SIG-M5 (cell line): ENCODE measurements around the gene C22orf39.
A peak's percentile ranks its signal among the peaks of the same experiment; 100 is the strongest.
"Not testable (repeated sequence)": the region's sequence is repeated elsewhere in the genome, so short reads cannot be mapped to it uniquely, and the experiment has no call there.

Experiments
- DNase-seq: peaks from one replicate; lab custom pipeline; 2025; lab: John Stamatoyannopoulos, UW

The C22orf39 gene

DNA sequence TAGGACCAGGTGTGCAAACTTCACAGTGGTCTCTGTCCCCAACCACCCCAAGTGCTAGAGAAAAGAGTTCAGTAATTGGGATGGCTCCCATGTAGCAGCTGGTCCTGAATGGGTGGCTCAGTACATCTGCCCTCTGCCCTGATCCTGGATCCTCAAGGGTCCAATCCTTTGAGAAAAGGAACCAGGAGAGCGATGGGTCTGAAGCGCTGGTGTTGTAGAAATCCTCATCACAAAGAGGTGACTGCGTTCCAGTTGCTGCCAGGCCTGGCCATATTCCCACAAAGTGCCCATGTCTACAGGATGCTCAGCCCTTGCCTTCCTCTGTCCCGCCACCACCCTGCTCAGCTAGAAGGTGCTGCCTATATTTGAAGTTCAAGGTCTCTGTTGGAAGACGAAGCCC is 6.2 kb upstream of the C22orf39 start:
- no peak for DNase-seq

DNA sequence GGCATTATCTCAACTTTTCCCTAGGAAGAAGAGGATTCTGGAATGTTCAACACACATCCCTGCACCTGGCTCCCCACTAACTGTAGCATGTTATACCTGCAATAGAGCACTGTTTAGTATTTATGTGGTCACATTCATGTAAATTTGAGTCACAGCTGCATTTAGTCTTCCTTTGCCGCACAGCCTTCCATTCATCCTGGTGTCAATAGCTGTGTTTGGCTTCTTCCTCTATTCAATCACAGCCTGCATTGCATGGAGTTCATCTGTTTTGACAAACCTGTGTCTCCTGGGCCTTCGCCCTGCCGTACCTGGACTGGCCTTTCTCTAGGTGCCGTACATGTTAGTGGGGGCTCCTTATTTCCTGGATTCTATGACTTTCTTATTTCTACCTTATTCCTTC is 4.1 kb upstream of the C22orf39 start:
- no peak for DNase-seq

DNA sequence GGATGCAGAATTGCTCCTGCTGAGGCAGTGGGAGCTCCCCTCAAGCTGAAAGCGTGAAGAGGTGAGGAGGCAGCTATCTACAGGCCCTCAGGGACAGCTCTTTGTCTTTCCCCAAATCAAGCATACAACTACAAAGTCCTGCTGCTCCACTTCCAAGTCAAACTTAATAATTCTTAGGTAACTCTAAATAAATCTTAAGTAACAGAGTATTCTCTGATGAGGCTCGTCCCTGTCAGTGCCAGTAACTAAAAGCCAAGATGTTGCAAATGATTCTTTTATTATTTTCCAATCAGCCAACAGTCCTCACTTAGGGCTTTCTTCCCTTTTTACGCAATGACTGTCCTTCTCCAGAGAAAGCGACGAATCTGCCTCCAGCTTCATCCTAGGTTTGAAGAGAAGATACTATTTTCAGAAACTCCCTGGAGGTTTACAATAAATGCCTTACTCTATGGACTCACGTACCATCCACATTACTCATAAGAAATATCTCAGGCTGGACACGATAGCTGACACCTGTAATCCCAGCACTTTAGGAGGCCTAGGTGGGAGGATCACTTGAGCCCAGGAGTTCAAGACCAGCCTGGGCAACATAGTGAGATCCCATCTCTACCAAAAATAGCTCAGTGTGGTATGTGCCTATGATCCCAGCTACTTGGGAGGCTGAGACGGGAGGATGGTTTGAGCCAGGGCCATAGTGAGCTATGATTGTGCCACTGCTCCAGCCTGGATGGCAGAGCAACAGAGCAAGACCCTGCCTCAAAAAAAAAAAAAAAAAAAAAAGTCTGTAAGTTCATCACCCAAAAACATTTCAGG is 3.1 kb upstream of the C22orf39 start:
- DNase-seq: no peak

DNA sequence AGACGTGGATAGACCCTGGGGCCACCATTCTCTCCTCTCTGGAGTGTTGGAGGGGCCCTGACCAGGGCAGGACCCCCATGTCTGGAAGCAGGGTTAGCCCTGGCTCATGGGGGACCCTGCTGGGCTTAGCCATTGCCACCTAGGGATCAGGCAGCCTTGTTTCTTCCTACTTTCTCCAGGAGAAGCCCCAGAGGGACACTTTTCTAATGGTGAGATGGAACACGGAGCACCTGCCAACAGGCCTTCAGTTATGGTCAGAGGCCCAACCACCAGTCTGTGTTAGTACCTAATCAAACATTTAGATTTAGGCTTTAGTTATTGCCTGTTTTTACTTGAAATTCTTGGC is 1.9 kb upstream of the C22orf39 start:
- DNase-seq: no peak

DNA sequence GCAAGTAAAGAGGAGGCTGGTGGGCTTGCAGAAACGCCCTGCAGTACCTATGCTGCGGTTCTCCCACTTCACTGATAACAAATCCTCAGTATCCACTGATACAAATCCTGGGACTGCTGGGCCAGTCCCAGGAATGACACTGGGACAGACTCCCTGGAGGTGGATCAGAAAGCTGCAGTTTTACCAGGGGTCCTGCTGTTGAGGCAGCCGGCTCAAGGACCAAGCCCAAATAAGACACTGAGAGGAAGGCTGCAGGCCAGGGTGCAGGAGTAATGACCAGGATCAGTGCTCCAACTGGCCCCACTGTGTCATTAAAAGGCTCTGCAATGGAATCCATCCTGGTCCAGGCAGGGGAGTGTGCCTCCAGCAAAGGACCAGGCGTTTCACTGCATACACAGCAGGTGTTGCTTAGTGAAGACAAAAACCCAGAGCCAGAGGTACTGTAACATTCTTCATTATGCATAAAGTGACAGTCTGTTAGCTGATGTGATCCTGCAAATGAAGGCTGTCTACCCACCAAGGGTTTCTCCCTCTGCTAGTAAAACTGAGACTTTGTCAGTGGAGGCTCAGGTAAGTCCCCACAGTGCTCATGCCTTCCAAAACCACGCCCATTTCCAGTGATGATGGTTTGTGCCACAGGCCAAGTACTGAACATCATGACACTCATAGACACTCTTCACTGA is 1.4 kb upstream of the C22orf39 start:
- DNase-seq: no peak

DNA sequence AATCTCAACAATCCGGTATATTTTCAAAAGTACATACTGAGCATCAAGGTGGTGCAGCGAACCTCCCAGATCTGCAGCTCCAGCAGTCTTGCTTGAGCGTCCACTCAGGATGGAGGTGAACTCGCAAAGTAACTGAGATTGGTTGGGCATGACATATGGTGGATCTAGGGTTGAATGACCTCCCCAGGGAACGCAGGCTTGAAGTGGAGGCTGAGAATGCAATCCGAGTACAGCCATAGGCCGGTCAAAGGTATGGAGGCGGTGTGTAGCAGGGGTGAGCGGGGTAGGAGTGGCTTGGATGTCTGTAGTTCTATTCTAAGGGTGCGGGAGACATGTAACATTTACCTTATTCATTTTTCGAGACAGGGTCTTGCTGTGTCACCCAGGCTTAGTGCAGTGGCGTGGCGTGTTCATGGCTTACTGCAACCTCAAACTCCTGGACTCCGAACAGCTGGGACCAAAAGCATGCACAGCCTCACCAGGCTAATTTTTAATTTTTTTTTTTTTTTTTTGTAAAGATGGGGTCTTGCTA is 631 bp upstream of the C22orf39 start:
- no peak for DNase-seq

DNA sequence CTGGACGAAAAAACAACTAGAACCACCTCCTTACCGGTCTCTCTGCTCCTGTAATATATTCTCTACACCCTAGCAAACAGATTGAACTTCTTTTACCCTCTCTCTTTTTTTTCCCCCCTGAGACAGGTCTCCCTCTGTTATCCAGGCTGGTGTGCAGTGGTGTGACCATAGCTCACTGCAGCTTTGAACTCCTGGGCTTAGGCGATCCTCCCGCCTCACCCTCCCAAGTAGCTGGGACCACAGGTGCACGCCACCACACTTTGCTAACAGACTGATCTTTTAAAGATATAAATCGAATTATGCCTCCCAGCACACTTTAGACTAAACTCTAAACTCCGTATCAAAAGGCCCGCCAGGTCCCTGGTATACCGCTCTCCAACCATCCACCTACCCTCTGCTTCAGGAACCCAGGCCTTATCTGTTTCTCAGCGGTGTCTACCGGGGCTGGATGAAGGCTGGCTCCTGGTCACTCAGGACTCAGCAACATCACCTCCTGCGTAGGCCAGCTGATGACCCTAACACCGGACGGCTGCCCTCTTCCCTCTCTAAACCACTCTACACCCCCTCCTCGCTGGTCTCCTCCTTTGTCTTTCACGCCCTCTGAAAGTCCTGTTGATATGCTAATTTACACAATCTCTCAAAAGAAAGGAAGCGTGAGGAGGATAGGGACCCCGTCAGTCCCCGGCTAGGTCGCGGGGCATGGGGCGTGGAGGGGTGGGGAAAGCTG is 745 bp downstream of the C22orf39 start:
- DNase-seq: no peak

DNA sequence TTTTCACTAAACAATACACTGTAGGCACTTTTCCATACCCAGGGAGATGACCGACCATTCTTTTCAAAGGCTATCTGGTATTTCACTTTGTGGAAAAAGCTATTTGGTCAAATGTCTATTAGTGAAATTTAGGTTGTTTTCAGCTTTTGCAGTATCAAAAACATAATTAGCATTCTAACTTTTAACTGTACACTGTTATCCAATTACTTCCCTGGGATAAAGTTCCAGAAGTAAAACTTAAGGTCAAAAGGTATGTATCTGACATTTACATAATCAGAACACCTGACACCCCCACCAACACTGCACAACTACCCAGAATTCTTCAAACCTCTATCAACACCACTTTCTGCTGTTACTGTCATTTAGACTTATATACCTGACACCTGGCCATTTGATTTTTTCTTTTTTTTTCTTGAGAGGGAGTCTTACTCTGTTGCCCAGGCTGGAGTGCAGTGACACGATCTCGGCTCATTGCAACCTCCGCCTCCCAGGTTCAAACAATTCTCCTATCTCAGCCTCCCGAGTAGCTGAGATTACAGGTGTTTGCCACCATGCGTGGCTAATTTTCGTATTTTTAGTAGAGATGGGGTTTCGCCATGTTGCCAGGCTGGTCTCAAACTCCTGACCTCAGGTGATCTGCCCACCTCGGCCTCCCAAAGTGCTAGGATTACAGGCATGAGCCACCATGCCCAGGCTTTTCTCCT is 2.1 kb downstream of the C22orf39 start:
- DNase-seq: not testable (repeated sequence)

DNA sequence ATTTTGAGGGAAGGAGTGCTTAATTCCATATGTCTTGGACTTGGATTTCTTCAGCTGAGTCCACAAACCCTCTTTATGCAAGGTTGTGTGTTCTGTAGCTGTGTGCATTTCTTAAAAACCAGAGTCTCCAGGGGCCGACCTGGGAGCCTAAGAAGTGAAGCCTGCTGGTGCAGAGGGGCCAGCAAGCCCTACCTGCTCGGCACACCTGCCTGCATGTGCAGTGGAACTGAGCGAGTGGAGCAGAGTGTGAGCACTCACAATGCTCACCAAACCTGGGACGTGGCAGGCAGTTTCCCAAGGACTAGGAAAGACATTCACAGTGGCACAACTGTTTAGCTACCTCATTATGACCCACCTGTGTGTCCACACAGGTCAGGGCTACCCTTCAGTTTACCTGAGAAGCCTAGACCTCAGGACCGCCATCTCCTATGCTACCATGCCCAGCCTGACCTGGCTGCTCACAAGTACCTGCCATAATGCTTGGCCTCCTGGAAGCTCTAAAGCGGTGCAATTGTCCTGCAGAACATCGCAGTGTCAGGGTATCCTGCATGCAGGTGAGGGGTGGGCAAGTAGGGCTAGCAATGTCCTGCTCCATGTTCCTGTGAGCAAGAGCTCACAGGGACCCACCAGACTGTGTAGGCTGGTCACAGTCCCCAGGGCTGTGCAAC is 3.8 kb downstream of the C22orf39 start:
- no peak for DNase-seq

DNA sequence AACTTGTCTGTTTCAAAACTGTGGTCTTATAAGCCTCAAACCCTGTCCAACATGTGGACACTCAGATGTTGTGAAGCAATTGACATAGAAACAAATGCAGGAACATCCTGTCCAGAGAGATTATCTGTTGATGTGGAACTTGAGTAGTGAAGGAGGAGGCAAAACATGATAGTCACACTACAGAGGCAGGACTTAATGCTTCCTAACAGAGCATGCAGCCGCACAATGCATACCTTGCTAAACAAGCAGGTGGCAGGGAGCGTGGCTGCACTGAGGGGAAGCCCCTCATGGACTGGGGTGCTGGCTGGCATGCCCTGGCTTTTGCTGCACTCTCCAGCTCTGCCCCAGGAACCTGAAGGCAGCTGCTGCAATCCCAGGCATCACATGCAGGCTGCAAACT is 5.3 kb downstream of the C22orf39 start:
- no peak for DNase-seq

DNA sequence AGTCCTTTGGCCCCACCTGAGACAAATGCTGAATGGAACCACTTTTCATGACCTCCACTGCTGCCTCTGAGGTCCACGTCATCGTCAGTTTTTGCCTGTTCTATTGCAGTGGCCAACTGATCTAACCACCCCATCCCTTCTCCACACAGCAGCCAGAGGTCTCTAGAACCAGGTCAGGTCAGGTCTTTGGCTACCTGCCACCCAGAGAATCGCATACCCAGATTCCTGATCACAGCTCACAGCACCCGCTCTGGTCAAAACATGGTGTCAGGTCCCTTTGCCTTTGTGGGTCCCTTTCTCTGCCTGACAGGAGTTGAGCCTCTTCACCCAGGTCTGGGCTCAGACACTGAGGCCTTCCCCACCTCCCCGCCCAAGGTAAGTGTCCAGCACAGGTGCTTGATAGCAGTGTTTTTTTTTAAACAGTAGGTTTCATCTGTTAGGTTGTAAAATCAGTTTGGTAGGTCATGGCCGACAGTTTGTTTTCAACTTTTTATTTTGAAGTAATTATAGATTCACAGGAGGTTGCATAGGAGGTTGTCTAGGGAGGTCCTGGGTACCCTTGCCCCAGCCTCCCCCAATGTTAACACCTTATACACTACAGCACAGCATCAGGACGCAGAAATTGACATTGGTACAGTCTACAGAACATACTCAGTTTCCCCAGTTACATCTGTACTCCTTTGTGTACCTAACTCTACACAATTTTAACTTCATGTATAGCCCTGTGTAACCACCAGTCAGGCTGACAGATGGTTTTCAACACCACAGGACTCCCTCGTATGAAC is 6.9 kb downstream of the C22orf39 start:
- DNase-seq: no peak

DNA sequence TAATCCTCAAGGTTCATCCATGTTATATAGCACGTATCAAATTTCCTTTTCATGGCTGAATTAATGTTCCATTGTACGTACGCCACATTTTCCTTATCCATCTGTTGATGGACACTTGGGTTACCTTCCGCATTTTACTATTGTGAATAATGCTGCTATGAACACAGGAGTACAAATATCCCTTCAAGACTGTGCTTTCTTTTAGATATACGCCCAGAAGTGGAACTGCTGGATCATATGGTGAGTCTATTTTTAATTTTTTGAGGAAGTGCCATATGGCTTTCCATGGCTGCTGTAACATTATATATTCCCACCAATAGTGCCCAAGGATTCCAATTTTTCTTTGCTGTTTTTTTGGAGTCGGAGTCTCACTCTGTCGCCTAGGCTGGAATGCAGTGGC is 9.2 kb downstream of the C22orf39 start:
- no peak for DNase-seq

DNA sequence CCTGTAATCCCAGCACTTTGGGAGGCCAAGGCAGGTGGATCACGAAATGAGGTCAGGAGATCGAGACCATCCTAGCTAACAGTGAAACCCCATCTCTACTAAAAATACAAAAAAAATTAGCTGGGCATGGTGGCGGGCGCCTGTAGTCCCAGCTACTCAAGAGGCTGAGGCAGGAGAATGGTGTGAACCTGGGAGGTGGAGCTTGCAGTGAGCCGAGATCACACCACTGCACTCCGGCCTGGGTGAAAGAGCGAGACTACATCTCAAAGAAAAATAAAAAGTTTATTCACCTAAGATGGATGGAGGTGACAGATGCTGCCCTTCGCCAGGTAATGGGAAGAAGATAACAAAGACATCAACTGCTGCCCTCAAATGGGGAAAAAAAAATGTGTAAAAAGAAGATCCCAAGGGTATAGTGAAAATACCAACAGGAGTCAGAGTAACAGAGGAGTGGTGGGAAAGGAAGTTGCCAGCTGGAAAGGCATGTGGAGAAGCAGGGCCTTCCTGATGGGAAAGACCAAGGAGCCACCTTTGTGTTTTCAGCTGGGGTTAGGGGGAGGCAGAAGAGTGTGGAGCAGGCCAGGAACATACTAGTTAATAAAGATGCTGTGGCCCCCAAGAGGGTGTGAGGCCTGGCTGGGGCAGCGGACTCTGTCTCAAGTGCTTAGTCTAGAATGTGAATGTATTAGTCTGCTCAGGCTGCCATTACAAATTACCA is 10.9 kb downstream of the C22orf39 start:
- DNase-seq: not testable (repeated sequence)

DNA sequence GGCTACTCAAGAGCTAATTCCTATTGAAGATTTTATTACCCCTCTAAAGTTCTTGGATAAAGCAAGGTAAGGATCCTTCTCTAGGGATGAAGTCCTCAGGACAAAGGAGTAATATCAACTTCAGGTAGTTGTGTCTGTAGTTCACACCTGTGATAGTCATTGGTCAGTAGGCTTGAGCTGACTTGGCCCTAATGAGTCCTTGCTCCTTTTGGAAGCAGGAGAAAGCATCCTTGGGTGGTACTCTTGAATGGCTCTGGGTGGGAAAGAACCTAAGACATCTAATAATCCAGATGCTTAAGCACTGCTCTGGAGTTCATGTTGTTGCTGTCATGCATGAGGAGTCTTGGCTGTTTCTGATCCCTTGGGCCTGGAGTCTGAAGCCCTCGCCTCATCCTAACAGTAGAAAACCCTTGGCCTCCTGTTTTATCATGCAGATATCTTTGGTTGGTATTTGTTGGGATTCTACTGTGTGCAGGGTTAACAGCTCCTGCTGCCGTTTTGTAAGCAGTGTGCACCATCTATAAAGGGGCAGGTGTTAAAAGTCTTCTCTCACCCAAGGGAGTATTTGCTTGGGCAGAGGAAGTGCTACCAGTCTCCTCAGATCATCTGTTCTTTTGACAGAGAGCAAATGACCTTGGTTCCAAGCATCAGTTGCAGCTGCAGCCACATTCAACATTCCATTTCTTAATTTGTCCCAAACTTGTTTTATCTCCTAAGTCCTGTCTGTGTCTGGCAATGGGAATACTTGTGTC is 12.5 kb downstream of the C22orf39 start:
- no peak for DNase-seq

DNA sequence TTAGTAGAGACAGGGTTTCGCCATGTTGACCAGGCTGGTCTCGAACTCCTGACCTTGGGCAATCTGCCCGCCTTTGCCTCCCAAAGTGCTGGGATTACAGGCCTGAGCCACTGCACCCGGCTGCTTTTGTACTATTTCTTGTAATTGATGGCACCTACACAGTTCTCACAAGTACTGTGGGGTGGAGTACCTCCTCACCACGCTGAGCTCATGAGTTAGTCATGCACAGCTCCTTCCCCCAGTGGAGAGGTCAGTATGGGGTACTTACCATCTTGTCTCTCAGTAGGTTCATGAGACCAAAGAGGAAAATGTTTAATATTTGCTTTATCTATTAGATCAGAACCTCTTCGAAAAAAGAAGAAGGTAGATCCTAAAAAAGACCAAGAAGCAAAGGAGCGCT is 13.1 kb downstream of the C22orf39 start:
- DNase-seq: no peak

DNA sequence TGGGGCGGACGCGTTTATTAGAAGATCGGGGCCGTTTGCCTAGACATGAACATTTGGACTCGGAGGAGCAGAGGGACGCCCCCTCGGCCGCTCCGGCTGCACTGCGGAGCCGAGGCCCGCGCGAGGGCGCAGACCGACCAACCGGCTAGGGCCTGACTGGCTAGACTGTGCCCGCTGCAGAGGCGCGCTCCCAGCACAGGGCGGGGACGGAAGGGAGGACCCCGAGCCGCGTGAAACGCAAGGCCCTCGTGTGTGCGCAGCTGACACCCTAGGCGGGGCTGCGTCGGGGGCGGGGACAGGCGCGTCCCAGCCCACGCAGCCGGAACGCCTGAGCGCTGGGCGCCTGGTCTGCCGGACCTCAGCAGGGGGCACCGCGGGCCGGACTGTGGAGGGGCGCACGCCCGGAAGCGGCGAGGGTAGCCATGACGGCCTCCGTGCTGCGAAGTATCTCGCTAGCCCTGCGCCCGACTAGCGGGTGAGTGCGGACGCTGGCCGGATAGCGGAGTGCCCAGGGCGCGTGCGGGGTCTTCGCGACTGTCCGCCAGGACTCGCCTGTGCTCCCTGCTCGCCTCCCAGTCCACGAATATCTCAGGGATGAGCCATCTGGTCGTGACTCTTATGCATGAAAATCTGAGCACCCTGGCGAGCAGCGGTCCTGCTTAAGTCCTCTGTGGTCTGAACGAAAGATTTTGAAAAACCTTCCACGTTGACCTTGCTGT is 15.2 kb downstream of the C22orf39 start, which contains the start of gene MRPL40:
Gene MRPL40 (plus strand): TSS at position 413 of the 719 bp plus-strand sequence. CDS start 10 bp downstream, at position 423.
- peak; percentile 35 for DNase-seq

DNA sequence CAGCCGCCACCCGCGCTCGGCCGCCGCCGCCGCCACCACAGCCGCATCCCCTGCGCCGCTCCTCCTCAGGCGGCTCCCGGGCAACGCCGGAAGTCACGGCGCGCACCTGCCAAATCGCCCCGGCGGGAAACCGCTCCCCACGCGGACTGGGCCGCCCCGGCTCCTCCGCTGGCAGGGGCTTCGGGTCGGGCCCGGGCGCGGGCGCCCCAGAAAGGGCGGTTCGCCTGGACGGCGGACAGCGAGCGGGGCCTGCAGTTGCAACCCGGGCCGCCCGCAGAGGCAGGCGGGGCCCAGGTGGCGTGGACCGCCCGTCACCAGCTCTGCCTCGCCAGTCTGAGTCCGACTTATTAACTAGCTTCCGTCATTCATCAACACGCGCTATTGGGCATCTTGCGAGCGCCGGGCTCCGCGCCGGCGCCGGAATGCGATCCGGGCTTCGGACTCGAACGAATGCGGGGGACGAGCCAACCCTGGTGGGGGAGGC is 15.8 kb downstream of the C22orf39 start, which contains the start of gene HIRA:
Gene HIRA (minus strand): TSS at position 85 of the 484 bp plus-strand sequence. CDS start 257 bp downstream, outside the sequence.
- no peak for DNase-seq

DNA sequence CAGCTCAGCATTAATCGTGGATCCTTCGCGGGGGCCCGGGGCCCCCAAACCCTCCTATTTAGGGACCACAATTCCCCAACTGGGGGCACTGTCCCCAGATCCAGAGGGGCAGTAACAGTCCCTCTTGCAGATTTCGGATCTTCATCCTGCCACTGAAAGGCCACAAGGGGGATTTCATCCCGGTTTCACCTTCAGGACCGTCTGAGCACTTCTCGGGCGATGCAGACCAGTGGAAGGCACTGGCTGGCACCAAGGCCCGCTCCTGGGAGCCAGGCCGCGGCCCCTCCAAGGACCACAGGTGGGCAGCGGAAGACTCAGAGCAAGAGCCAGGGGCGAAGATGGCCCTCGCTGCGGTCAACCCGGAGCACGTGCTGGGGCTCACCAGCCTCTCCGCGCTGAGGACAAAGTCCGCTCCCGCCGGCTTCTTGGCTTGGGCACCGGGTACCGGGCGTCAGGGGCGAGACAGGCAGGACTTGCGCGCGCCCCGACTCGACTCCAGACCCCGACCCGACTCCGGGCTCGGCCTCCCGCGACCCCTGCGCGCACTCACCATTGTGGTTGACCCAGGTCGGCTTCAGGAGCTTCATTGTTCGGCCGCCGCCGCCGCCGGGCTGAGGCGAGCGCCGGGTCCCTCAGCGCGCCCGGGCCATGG is 16.5 kb downstream of the C22orf39 start:
- no peak for DNase-seq
